ENCODE results near the gene YTHDF1.

GRCh38 chr20:63252284-63252711 lies 36.4 kb upstream of the YTHDF1 start:
- TF ChIP-seq ZNF202 (tag by site-specific recombination; IDR thresholded peaks at IDR 0.05; ENCODE audit: borderline replicate concordance) (no peak), CTCF (tag by site-specific recombination; IDR thresholded peaks at IDR 0.05) (no peak), SALL2 (tag by site-specific recombination; IDR thresholded peaks at IDR 0.05; ENCODE audit: borderline replicate concordance) (no peak), ZNF777 (tag by site-specific recombination; IDR thresholded peaks at IDR 0.05; ENCODE audit: borderline replicate concordance) (no peak), KLF9 (tag by site-specific recombination; IDR thresholded peaks at IDR 0.05; ENCODE audit: low read depth) (no peak), ZBTB48 (tag by site-specific recombination; IDR thresholded peaks at IDR 0.05) (no peak), ZNF274 (IDR thresholded peaks at IDR 0.05; ENCODE audit: low read length) (no peak), ZNF274 (tag by site-specific recombination; IDR thresholded peaks at IDR 0.05; ENCODE audit: borderline replicate concordance) (no peak)
- TF ChIP-seq, protein P1, sequence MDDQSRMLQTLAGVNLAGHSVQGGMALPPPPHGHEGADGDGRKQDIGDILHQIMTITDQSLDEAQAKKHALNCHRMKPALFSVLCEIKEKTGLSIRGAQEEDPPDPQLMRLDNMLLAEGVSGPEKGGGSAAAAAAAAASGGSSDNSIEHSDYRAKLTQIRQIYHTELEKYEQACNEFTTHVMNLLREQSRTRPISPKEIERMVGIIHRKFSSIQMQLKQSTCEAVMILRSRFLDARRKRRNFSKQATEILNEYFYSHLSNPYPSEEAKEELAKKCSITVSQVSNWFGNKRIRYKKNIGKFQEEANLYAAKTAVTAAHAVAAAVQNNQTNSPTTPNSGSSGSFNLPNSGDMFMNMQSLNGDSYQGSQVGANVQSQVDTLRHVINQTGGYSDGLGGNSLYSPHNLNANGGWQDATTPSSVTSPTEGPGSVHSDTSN (CRISPR knock-in tag; IDR thresholded peaks at IDR 0.05), result no peak
